CD4-positive, alpha-beta T cell treated with Interleukin-1 beta for 1 hour (primary cell): ENCODE results near the gene B4GALT2.
A peak's percentile ranks its signal among the peaks of the same experiment; 100 is the strongest.

Source experiments
- DNase-seq, 2 donors: peaks; one replicate each; pipeline ENCODE4 v3.0.0-alpha.2; 2020 to 2022

The B4GALT2 gene

GRCh38 chr1:43985984-43986595, 7.1 kb downstream of the B4GALT2 start:
- DNase-seq, result no peak

DNA sequence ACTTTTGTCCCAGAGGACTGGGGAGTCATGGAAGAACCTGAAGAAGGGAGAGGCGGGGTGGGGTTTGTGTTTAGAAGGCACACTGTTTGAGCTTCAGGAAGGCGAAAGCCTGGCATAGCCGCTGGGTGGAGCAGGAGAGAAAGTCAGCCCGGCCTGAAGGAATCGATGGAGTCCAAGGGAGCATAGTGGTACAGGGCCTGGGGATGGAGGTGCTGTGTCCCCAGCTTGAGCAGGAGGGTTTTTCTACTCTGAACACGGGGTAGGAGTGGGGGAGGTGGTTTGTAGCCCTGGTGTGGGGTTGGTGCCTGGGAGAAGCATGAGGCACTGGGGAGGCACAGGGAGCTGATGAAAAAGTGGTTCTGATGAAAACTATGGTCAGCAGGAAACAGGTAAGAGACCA, 7.7 kb downstream of the B4GALT2 start:
- DNase-seq, result no peak

DNA sequence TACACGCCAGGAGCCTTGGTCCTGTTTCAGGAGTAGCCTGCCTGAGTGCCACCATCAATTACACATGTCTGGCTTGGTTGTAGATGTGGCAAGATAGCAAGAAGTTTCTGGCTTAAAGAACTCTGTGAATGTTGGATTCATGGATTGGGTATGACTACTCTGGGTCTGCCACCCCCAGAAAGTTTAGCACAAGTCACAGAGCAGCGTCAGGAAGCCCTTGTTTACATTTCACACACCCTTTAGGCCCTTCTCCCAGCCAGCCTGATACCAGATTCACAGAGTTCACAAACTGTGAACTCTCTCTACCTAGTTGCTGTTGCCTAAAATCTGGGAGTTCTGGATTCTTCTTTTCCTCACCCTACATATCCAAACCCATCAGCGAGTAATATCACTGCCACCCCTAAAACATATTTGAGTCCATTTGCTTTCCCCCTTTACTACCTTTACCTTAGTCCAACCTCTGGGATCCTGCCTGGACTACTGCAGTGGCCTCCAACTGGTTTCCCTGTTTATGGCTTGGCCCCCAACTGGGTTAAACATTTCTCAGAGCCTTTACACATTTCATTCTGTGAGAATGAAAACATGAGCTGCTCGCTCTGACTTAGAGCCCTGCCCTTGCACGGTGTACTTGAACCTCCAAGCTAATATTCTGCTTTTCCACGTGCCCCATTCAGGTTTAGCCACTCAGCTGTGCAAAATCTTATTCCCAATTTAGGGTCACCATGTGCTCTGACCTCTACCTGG, 8.3 kb downstream of the B4GALT2 start:
- DNase-seq, result no peak

- no peak for DNase-seq
Measured at GRCh38 chr1:43990271-43991199, 11.5 kb downstream of the B4GALT2 start.

- DNase-seq, result no peak
Measured at GRCh38 chr1:43991200-43991475, 12.1 kb downstream of the B4GALT2 start.

DNA sequence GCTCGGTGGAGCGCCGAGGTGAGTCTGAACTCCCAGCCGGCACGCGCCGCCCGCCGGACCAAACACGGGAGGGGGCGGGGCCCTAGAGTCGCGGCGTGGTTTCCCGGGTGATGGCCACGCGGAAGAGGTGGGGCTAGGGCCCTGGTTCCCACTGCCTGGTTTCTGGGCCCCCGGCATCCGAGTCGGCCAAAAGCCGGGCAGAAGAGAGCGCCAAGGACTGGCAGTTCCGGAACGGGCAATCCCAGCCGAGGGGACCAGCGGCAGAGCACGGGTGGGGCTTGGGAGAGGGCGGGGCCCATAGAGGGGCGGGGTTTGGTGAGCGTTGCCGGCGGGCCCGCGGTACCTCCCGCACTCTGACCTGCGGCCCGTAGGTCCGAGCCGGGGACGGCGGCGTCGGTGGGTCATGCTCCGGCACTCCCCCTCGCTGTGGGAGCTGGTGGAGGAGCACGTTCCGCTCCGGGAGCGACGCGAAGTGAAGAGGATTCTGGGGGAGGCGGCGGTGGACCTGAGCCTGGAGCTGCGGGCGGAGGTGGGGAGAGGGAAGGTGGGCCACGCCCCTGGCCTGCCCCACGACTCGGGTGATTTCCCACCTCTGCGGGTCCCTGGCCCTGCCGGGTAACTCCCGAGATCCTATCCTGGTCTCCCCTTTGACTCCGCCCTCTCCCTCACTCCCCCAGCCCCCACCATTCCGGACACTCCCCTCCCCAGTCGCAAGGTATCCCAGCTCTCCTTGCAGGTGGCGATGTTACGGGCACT, 12.6 kb downstream of the B4GALT2 start, which contains the start of gene CCDC24:
TSS of gene CCDC24 (plus strand) at position 124 of the 756 bp plus-strand sequence. CDS start at position 404, 280 bp downstream.
- peak; percentile 75 to 80 for DNase-seq

- no peak for DNase-seq
Measured at GRCh38 chr1:43992232-43992995, 13.4 kb downstream of the B4GALT2 start.

DNA sequence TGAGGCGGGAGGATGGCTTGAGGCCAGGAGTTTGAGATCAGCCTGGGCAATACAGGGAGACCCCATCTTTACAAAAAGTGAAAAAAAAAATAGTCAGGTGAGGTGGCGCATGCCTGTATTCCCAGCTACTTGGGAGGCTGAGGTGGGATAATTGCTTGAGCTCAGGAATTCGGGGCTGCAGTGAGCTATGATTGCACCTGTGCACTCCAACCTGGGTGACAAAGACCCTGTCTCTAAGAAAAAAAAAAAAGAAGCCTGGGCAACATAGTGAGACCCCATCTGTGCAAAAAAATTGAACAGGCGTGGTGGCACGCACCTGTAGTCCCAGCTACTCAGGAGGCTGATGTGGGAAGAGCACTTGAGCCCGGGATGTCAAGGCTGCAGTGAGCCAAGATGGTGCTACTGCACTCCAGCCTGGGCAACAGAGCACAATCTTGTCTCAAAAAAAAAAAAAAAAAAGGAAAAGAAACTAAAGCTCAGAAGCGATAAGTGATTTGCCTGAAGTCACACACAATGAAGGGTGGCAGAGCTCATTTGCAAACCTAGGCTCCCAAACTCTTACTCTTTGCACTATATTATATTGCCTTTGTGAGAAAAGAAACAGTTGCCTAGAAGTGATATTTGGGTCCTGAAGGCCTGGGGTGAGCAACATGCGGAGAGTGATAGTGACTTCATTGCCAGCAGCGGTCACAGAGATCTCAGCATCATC, 14.3 kb downstream of the B4GALT2 start:
- no peak for DNase-seq

DNA sequence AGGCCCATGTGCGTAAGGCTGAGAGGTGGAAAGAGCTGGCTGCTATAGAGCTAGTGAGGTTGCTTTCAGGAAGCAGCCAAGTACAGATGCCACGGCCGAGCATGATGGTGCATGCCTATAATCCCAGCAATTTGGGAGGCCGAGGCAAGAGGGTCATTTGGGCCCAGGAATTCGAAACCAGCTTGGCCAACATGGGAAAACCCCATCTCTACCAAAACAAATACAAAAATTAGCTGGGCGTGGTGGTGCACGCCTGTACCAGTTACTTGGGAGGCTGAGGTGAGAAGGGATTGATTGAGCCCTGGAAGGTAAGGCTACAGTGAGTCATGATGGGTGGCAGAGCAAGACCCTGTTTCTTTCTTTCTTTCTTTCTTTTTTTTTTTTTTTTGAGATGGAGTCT, 15.1 kb downstream of the B4GALT2 start:
- no peak for DNase-seq

DNA sequence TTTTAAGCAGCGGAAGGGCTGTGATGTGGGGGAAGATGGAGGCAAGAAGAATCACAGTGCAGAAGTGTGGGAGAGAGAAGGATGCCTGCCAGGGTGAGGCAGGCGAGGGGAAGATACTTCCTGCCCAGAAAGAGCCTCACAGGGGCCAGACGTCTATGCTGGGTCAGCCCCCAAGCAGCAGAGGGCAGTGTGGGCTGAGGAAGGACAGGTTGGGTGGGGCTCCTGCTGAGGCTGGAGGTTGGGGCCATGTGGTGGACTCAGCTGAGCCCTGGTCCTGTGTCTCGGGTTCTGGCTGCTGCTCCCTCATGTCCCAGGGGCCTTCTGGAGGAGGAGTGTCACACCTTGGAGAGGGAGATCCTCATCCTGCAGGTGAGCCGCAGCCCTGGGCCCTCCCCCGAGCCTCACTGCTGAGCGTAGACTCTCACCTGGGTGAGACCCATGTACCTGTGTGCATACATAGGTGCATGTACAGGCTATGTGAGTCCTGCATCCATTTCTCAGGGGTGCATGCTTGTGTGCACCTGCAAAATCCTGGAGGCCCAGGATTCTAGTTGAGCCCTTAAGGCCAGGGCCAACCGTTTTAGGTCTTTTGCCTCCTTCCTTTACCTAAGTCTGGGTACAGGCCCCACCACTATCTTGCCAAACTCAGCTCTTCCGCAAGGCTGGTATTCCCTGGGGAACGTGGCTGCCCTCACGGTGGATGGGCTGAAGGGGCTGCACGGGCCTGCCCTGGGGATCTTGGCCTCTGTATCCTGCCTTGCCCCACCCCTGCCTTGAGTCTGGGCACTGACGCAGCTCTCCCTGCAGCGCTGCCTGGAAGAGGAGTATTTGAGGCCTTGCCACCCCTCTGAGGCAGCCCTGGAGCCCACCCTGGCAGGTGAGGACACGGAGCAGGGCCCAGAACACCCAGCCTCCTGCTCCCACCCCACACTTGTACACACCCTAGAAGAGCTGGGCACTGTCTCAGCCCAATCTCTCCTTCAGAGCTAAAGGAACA, 16.1 kb downstream of the B4GALT2 start:
- DNase-seq, result no peak

- DNase-seq, result no peak
Measured at GRCh38 chr1:43995984-43996732, 17.1 kb downstream of the B4GALT2 start.

- DNase-seq, result no peak
Measured at GRCh38 chr1:43996733-43997115, 17.7 kb downstream of the B4GALT2 start.

GRCh38 chr1:43997295-43997999, 18.4 kb downstream of the B4GALT2 start:
- no peak for DNase-seq

DNA sequence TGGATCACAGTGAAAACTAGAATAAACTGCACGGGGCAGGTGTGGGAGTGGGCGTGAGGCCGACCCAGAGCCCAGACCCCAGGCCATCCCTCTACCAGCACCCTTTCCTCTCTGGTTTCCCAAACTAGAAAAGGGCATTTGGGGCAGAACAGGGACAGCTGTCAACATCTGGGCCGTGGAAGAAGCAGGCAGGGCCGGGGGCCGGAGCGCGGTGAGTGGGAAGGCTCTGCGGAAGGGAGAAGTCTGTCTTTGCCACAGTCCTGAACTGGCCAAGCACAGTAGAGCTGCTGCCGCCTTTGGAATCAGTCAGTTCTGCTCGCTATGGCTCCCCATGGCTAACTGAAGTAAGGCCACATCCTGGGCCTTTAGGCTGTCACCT, 19.0 kb downstream of the B4GALT2 start:
- no peak for DNase-seq

DNA sequence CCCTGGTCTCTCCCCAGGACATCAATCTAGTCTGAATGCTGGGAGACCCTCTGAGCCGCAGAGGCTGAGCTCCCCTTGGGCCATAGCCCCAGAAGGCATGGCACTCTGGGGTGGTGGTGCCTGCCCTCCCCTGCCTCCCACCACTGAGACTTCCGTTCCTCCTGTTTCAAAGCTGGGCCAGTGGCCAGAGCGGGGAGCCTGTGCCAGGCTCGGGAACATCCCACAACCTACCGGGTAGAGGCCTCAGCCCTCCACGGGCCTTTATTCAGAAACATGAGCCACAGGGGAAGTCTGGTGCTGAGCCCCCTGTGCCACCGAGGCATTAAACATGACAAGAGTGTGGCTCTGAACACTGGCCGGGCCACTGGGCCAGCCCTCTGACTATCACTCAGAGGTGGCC, 20.4 kb downstream of the B4GALT2 start:
- no peak for DNase-seq

DNA sequence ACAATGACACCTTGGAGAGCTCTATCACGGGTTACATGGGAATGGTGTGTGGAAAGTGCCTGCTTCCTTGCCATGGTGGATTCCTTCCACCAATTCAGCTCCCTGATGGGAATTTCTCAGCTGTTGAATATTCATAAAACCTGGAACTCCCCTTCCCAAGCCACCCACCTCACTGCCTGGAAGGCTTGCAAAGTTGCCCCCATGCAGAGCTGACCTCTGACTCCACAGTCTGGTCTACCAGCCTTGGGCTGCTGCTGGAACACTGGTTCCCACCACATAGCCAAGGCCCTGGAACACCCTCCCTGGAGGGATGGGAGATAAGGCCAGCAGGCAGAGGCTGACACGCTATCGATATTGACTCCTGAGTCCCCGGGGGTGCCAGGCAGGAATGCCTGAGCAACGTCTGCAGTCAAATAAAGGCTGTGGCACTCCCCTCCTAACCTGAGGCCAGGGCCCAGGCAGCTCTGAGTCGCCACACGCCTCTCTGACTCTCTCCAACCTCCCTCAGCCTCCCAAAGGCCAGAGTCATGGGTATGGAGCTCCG, 21.2 kb downstream of the B4GALT2 start:
- DNase-seq, result no peak

- DNase-seq, result no peak
Measured at GRCh38 chr1:44002165-44002564, 23.2 kb downstream of the B4GALT2 start.

DNA sequence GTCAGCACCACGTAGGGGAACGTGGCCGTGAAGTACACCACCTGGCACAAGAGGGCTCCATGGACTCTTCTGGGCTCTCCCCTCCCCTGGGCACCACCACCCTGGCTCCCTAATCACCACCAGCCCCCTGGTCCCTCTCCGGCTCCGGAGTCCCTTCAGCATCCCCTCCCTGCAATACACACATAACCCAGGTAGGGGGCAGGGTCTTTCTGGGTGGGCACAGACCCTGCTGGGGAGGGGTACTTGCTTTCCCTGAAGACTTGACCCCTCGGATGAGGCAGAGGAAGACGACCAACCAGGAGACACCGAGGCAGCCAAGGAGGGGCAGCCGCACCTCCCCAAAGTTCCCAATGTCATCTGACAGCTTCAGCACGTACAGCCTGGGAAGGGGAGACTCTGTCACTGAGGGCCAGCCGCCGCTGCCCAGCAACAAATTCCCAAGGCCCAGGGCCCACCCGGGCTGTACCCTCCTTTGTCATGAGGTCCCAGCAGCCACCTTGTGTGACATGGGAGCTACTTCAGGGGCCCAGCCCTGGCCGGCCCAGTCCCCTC, 23.7 kb downstream of the B4GALT2 start:
- no peak for DNase-seq
